HK-2 (cell line): Measurements from ENCODE around the gene TPSD1.
"Not testable (repeated sequence)": the region's sequence is repeated elsewhere in the genome, so short reads cannot be mapped to it uniquely, and the experiment has no call there.

Experiments
- DNase-seq: peaks from one replicate; pipeline ENCODE4 v3.0.0-alpha.2; 2018; ENCODE audit not compliant: unreplicated experiment

The TPSD1 gene

GRCh38 chr16:1220841-1221627 is 34.8 kb upstream of the TPSD1 start:
- no peak for DNase-seq

- DNase-seq: no peak
Measured at GRCh38 chr16:1221628-1222552, 34.0 kb upstream of the TPSD1 start.

- no peak for DNase-seq
Measured at GRCh38 chr16:1222553-1223354, 33.1 kb upstream of the TPSD1 start.

- DNase-seq: no peak
Measured at GRCh38 chr16:1223355-1224214, 32.3 kb upstream of the TPSD1 start.

- no peak for DNase-seq
Measured at GRCh38 chr16:1224558-1224957, 31.3 kb upstream of the TPSD1 start.

GRCh38 chr16:1225051-1225451 is 30.8 kb upstream of the TPSD1 start, which contains the start of gene TPSG1:
TSS of gene TPSG1 (minus strand) at chr16:1225268. CDS start at chr16:1225252, 16 bp downstream.
- DNase-seq: no peak

- peak; percentile 60 for DNase-seq
Measured at GRCh38 chr16:1225728-1226311, 30.0 kb upstream of the TPSD1 start.

- not testable (repeated sequence) for DNase-seq
Measured at GRCh38 chr16:1226692-1227091, 29.2 kb upstream of the TPSD1 start.

GRCh38 chr16:1228227-1228626 is 27.6 kb upstream of the TPSD1 start:
- DNase-seq: not testable (repeated sequence)

GRCh38 chr16:1229476-1229875 is 26.4 kb upstream of the TPSD1 start:
- not testable (repeated sequence) for DNase-seq

GRCh38 chr16:1230084-1230470 is 25.8 kb upstream of the TPSD1 start, which contains the start of gene TPSB2:
TSS of gene TPSB2 (minus strand) at chr16:1230184. CDS start at chr16:1229951, 233 bp downstream.
- DNase-seq: not testable (repeated sequence)

GRCh38 chr16:1230471-1231212 is 25.2 kb upstream of the TPSD1 start:
- not testable (repeated sequence) for DNase-seq

- DNase-seq: not testable (repeated sequence)
Measured at GRCh38 chr16:1231301-1231700, 24.6 kb upstream of the TPSD1 start.

- DNase-seq: not testable (repeated sequence)
Measured at GRCh38 chr16:1232049-1232748, 23.7 kb upstream of the TPSD1 start.

- DNase-seq: not testable (repeated sequence)
Measured at GRCh38 chr16:1236659-1237058, 19.2 kb upstream of the TPSD1 start.

- no peak for DNase-seq
Measured at GRCh38 chr16:1237990-1238389, 17.9 kb upstream of the TPSD1 start.

GRCh38 chr16:1238909-1239308 is 17.0 kb upstream of the TPSD1 start:
- DNase-seq: not testable (repeated sequence)

- DNase-seq: not testable (repeated sequence)
Measured at GRCh38 chr16:1239575-1239974, 16.3 kb upstream of the TPSD1 start.

- DNase-seq: not testable (repeated sequence)
Measured at GRCh38 chr16:1240436-1240835, 15.4 kb upstream of the TPSD1 start, which contains the start of gene TPSAB1. TSS of gene TPSAB1 (plus strand) at chr16:1240705. CDS start at chr16:1240939, 234 bp downstream.
